Endothelial cell of umbilical vein (primary cell): ENCODE results near the gene C19orf67. TPM values are rescaled to one million over a fixed set of nuclear protein-coding genes. Genes with fewer than 3 reads are reported as not detected.

Source experiments
- BruUV-seq: library from RNA; stranded (reverse); fragments of 400-500 nt; replicated peaks from 2 replicates; lab custom pipeline; 2021; lab: Mats Ljungman, UMichigan
- CTCF ChIA-PET: fragments of 300-600, 350-600 bp; sonication (Branson Sonifier 250); formaldehyde crosslinking; loops from one replicate; lab custom pipeline; 2021; ENCODE audit warnings: antibody characterized with exemption, inconsistent platforms; lab: Charles Lee
- POLR2A ChIA-PET: fragments of 300-600, 350-600 bp; sonication (Branson Sonifier 250); formaldehyde crosslinking; loops from one replicate; lab custom pipeline; 2021; ENCODE audit warnings: antibody characterized with exemption, inconsistent platforms; lab: Charles Lee
- DNase-seq: peaks from one replicate; pipeline ENCODE4 v3.0.0-alpha.2; 2011; ENCODE audit warnings: low read depth, low spot score
- FAIRE-seq: peaks from 2 replicates; lab custom pipeline; 2011; peaks lifted over from hg19 to GRCh38; lab: Jason Lieb, UNC
- H2AFZ ChIP-seq: 2 replicates; pipeline ENCODE4 v1.6.0; 2012; ENCODE audit warnings: low read depth, low read length, control low read depth, inconsistent platforms
- H3K27ac ChIP-seq: 2 replicates; pipeline ENCODE4 v1.5.1; 2011; ENCODE audit warnings: low read depth, mild to moderate bottlenecking, control low read depth, low read length, moderate library complexity; ENCODE audit not compliant: insufficient read depth
- H3K27me3 ChIP-seq, 2 experiments: 2 replicates each; pipeline versions ENCODE4 v1.6.0 to v1.6.1; 2011; ENCODE audit warnings: low read length in 2 of 2, mixed read lengths in 1 of 2; ENCODE audit not compliant: control insufficient read depth in 2 of 2, insufficient read depth in 2 of 2
- H3K36me3 ChIP-seq, 2 experiments: 2 replicates in 1 of 2; 3 replicates in 1 of 2; pipeline ENCODE4 v1.5.1; 2011; ENCODE audit warnings: low read length in 2 of 2, mild to moderate bottlenecking in 1 of 2, moderate library complexity in 1 of 2; ENCODE audit not compliant: control insufficient read depth in 2 of 2, insufficient read depth in 2 of 2; ENCODE audit errors: extremely low read depth in 1 of 2
- H3K4me1 ChIP-seq: 3 replicates; pipeline ENCODE4 v1.5.1; 2011; ENCODE audit warnings: mild to moderate bottlenecking, low read length; ENCODE audit not compliant: control insufficient read depth, insufficient read depth; ENCODE audit errors: extremely low read depth
- H3K4me2 ChIP-seq: 2 replicates; pipeline ENCODE4 v1.6.1; 2011; ENCODE audit warnings: low read length, control low read depth, mixed read lengths; ENCODE audit not compliant: insufficient read depth
- H3K4me3 ChIP-seq, 3 experiments: fragments of 200-600 bp in 1 of 3; sonication (generic), shearing (Covaris generic) in 1 of 3; replicated peaks in 1 of 3; 2 replicates each; pipeline ENCODE4 v1.5.1; 2011 to 2016; ENCODE audit warnings: control low read depth in 3 of 3, low read length in 3 of 3, mild to moderate bottlenecking in 2 of 3, inconsistent platforms in 1 of 3, low read depth in 1 of 3, moderate library complexity in 1 of 3; ENCODE audit not compliant: insufficient read depth in 1 of 3
- H3K79me2 ChIP-seq: 2 replicates; pipeline ENCODE4 v1.6.0; 2012; ENCODE audit warnings: low read length, inconsistent platforms; ENCODE audit not compliant: control insufficient read depth, insufficient read depth
- H3K9ac ChIP-seq: replicated peaks from 2 replicates; pipeline ENCODE3; 2011; ENCODE audit warnings: low read length, control low read depth; ENCODE audit not compliant: insufficient read depth; ENCODE audit errors: extremely low read depth
- H3K9me1 ChIP-seq: replicated peaks from 3 replicates; pipeline ENCODE4 v1.6.0; 2011; ENCODE audit warnings: mild to moderate bottlenecking, low read length; ENCODE audit not compliant: control insufficient read depth, insufficient read depth; ENCODE audit errors: extremely low read depth
- H3K9me3 ChIP-seq: replicated peaks from 2 replicates; pipeline ENCODE4 v1.5.1; 2012; ENCODE audit warnings: low read length, inconsistent platforms; ENCODE audit not compliant: control insufficient read depth, insufficient read depth
- H4K20me1 ChIP-seq: replicated peaks from 2 replicates; pipeline ENCODE3; 2011; ENCODE audit warnings: mild to moderate bottlenecking, low read length; ENCODE audit not compliant: control insufficient read depth, insufficient read depth; ENCODE audit errors: extremely low read depth
- FOS ChIP-seq: IDR thresholded peaks from 2 replicates; pipeline ENCODE4 v1.6.1; 2011; ENCODE audit warnings: mild to moderate bottlenecking, low read length, moderate library complexity, borderline replicate concordance; ENCODE audit not compliant: insufficient read depth
- GATA2 ChIP-seq: IDR thresholded peaks from 2 replicates; pipeline ENCODE4 v1.7.0; 2011; ENCODE audit warnings: low read depth, mild to moderate bottlenecking, moderate library complexity, mixed read lengths, low read length; ENCODE audit not compliant: insufficient read length, insufficient read depth
- MYC ChIP-seq: IDR thresholded peaks from one replicate; pipeline ENCODE4 v1.6.1; 2011; ENCODE audit warnings: mild to moderate bottlenecking, low read depth, low read length
- POLR2A ChIP-seq: IDR thresholded peaks from 2 replicates; pipeline ENCODE4 v1.6.1; 2012; ENCODE audit warnings: low read depth, mild to moderate bottlenecking, control low read depth, low read length
- dilution Hi-C: fragments of 300-500 bp; cut with MboI; formaldehyde crosslinking; loops from one replicate; pipeline ENCODE4 v1.15.0; 2019; ENCODE audit warnings: low sequenced_read_pairs; ENCODE audit not compliant: extremely low pct_ligation_motif_present
- intact Hi-C: fragments of 100-400 bp; cut with micrococcal nuclease; formaldehyde crosslinking; loops from one replicate; pipeline ENCODE4 v1.10.0; 2022
- polyA plus RNA-seq, 4 experiments: library from polyadenylated mRNA; depleted of rRNA in 3 of 4; stranded (reverse) in 3 of 4; unstranded in 1 of 4; fragments of >200 nt; gene quantifications; 2 replicates each; pipeline versions ENCODE4 v1.2.1 to v1.2.3, GENCODE V29; 2011 to 2012; ENCODE audit warnings: missing spikeins in 1 of 4
- total RNA-seq: library from RNA; stranded (reverse); gene quantifications from 2 replicates; pipeline ENCODE4 v1.2.3, GENCODE V29; 2021

Gene C19orf67
- total and polyA plus RNA-seq, 2 donors (not counting 3 experiments of a cell fraction or from before 2014, with no cell fraction given): 0.55 TPM; not detected in 1

DNA sequence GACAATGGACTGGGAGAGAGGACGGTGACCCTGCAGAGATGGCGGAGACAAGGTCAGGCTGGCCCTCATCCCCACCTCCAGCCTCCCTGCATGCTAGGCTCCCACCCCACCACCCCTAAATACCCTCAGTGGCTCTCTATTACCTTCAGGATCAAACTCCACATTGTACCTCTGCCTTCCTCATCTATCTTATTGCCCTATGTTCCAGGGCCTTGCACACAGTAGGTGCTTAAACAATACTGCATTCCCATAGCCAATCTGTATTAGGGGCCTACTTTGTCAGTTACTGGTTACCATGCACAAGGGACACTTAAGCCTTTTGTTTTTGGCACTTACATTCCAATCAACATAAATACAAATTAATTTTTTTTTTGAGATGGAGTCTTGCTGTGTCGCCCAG is 30.2 kb downstream of the C19orf67 start:
- H3K27ac ChIP-seq: no peak overlapping the region
- DNase-seq (no peak), FAIRE-seq (no peak)
- H3K4me2 ChIP-seq: no peak overlapping the region
- CTCF ChIA-PET: interaction anchor here (1.0 kb wide), 1 partner anchor 17 kb away, joined by 3 read pairs; the partner anchor contains the start of gene MISP3
- BruUV-seq: no TSS peak
- no peaks in the 10 kb centered on the region for H3K9me1 ChIP-seq
- no peaks in the 10 kb centered on the region for H3K9me3 ChIP-seq
- H2AFZ ChIP-seq: no peak overlapping the region
- peaks cover 7 to 8% of the 10 kb centered on the region in 2 experiments for H3K27me3 ChIP-seq
- H3K79me2 ChIP-seq: no peaks in the 10 kb centered on the region
- no peaks in the 10 kb centered on the region for H3K36me3 ChIP-seq
- TF ChIP-seq MYC: no peak
- no peak for TF ChIP-seq FOS
- POLR2A ChIA-PET: no interaction called here
- dilution Hi-C loops: no loop called here
- H3K4me3 ChIP-seq: no peak overlapping the region
- H3K9ac ChIP-seq: no peak overlapping the region
- H4K20me1 ChIP-seq: no peaks in the 10 kb centered on the region
- H3K4me1 ChIP-seq: no peaks in the 10 kb centered on the region
- intact Hi-C loops: loop anchor here (5.0 kb wide), 1 partner anchor 173 kb away; no protein-coding TSS in a partner anchor

DNA sequence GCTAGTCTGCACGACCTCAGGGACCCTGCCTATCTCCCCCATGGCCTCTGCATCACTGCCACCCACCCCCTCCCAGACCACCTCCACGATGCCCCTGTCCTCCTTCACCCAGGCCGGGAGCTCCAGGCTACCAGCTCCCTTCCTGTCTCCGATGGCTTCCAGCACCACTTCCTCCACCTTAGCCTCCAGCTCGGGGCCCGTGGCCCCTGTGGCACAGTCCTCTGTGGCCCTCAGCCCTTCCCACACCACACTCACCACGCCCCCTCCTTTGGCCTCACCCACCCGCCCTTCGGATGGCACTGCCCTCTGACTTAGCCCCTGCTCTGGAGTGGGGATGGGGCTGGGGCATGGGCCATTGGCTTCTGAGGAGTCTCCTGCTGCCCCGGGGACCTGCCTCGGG is 30.9 kb downstream of the C19orf67 start:
- H3K36me3 ChIP-seq: no peaks in the 10 kb centered on the region
- ChIA-PET CTCF (interaction anchor here (1.0 to 1.1 kb wide), 2 partner anchors 12 to 17 kb away, joined by 4 to 7 read pairs; partner anchors contain the start of gene MISP3), POLR2A (no interaction called here)
- TF ChIP-seq POLR2A (no peak), GATA2 (no peak), FOS (no peak)
- H3K4me3 ChIP-seq: no peak overlapping the region
- no peaks in the 10 kb centered on the region for H4K20me1 ChIP-seq
- no peak for DNase-seq
- no peaks in the 10 kb centered on the region for H3K4me1 ChIP-seq
- no peak overlapping the region for H3K9ac ChIP-seq
- no peak overlapping the region for H2AFZ ChIP-seq
- intact Hi-C loops (loop anchor here (5.0 kb wide), 1 partner anchor 172 kb away; no protein-coding TSS in a partner anchor), dilution Hi-C loops (no loop called here)
- no peak overlapping the region for H3K27ac ChIP-seq
- H3K4me2 ChIP-seq: no peak overlapping the region
- peaks cover 6 to 8% of the 10 kb centered on the region in 2 experiments for H3K27me3 ChIP-seq
- H3K9me1 ChIP-seq: no peaks in the 10 kb centered on the region
- no TSS peak for BruUV-seq
- no peaks in the 10 kb centered on the region for H3K79me2 ChIP-seq
- no peak for FAIRE-seq
- H3K9me3 ChIP-seq: no peaks in the 10 kb centered on the region
